Measurements from ENCODE around the gene UGT1A7.

GRCh38 chr2:233792720-233793119, 111.0 kb downstream of the UGT1A7 start:
- TF ChIP-seq CTCF (IDR thresholded peaks at IDR 0.05), result no peak
- no peak for TF ChIP-seq POLR2AphosphoS5 (IDR thresholded peaks at IDR 0.05)
